GM19035 (cell line): ENCODE measurements around the gene SNRNP70.
"Not testable (repeated sequence)": the region's sequence is repeated elsewhere in the genome, so short reads cannot be mapped to it uniquely, and the experiment has no call there.

ENCODE experiments used
- ATAC-seq: cut with Tn5 transposase; IDR thresholded peaks from one replicate; pipeline ENCODE4 v1.9.1; 2021; ENCODE audit not compliant: unreplicated experiment

Gene SNRNP70, protein sequence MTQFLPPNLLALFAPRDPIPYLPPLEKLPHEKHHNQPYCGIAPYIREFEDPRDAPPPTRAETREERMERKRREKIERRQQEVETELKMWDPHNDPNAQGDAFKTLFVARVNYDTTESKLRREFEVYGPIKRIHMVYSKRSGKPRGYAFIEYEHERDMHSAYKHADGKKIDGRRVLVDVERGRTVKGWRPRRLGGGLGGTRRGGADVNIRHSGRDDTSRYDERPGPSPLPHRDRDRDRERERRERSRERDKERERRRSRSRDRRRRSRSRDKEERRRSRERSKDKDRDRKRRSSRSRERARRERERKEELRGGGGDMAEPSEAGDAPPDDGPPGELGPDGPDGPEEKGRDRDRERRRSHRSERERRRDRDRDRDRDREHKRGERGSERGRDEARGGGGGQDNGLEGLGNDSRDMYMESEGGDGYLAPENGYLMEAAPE

GRCh38 chr19:49085020-49085867 lies at the start of gene SNRNP70:
TSS of gene SNRNP70 (plus strand) at chr19:49085451. CDS start at chr19:49086415, 964 bp downstream.
- peak; percentile 94 for ATAC-seq

GRCh38 chr19:49036815-49037214 lies 48.4 kb upstream of the SNRNP70 start, which contains the start of gene CGB1:
TSS of gene CGB1 (minus strand) at chr19:49036895. CDS start at chr19:49036711, 184 bp downstream.
- ATAC-seq = not testable (repeated sequence)

DNA sequence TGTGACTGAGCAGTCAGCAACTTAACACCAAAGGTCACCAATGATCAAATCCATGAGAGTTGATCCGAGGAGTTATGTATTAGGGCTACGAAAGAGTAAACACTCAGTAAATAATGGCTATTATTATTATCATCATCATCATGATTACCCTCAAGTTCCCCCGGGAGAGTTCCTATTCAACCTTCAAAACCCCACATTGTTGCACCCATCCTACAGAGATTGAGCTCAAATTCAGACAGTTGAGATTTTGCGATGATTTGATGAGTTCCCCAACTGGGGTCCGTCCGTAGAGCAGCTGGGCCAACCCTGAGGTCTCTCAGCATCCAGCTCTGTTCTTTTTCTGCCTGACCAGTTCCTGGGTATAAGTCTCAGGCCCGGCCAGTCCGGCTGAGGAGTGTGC lies 47.1 kb upstream of the SNRNP70 start:
- not testable (repeated sequence) for ATAC-seq

DNA sequence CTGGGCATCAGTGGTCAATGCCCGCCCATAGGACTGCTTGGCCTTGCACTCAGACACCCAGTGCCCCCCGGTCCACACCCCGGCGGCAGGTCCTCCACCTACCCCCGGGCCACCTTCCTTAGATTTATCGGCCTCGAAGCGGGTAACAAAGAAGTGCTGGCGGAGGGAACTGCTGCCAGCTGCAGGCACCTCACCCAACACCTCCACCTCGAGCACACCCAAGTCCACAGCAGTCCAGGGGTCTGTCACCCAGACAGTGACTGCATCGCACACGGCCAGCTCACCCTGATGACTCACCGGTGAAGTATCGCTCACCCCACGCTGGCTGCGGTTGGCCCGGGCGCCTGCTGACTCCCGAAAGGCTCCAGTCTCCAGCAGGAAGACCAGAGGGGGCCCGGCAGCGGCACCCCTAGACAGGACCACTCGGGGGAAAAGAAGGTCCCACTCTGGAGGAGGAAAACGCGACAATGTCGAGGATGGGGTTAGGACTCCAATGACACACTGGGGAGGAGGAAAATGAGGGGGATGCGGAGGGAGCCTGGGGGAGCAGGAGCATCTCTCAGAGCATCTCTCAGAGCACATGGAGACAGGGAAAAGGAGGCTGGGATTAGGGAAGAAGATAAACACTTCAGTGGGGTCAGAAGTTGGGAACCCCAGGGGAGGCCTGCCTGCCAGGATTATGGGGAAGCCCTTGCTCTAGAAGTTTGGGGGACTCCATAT lies 46.5 kb upstream of the SNRNP70 start:
- ATAC-seq = not testable (repeated sequence)

DNA sequence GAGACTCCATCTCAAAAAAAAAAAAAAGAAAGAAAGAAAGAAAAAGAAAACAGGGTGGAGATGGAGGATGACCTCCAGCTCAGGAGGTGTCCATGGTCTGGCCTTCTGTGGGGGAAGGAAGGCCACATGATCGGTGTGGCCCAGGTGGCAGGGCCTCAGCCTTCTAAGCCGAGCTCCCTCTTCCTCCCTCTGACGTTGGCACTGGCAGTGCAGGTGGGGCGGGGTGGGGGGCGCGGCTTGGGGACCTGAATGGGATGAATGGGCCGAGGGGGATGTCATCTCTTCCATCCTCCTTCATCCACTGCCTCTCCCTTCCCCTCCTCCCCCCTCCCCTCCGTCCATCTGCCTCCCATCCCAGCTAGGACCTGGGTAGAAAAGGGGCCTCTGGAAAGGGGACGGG lies 45.5 kb upstream of the SNRNP70 start:
- not testable (repeated sequence) for ATAC-seq

DNA sequence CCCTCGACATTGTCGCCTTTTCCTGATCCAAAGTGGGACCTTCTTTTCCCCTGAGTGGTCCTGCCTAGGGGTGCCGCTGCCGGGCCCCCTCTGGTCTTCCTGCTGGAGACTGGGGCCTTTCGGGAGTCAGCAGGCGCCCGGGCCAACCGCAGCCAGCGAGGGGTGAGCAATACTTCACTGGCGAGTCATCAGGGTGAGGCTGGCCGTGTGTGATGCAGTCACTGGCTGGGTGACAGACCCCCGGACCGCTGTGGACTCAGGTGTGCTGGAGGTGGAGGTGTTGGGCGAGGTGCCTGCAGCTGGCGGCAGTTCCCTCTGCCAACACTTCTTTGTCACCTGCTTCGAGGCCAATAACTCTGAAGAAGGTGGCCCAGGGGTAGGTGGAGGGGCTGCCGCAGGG lies 43.1 kb upstream of the SNRNP70 start:
- ATAC-seq = no peak

DNA sequence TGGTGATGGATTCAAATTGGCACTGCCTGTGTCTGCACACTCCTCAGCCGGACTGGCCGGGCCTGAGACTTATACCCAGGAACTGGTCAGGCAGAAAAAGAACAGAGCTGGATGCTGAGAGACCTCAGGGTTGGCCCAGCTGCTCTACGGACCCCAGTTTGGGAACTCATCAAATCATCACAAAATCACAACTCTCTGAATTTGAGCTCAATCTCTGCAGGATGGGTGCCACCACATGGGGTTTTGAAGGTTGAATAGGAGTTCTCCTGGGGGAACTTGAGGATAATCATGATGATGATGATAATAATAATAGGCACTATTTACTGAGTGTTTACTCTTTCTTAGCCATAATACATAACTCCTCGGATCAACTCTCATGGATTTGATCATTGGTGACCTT lies 42.6 kb upstream of the SNRNP70 start:
- not testable (repeated sequence) for ATAC-seq

GRCh38 chr19:49043548-49043947 lies 41.7 kb upstream of the SNRNP70 start, which contains the start of gene CGB5:
TSS of gene CGB5 (plus strand) at chr19:49043848. CDS start at chr19:49044210, 362 bp downstream.
- ATAC-seq = not testable (repeated sequence)

DNA sequence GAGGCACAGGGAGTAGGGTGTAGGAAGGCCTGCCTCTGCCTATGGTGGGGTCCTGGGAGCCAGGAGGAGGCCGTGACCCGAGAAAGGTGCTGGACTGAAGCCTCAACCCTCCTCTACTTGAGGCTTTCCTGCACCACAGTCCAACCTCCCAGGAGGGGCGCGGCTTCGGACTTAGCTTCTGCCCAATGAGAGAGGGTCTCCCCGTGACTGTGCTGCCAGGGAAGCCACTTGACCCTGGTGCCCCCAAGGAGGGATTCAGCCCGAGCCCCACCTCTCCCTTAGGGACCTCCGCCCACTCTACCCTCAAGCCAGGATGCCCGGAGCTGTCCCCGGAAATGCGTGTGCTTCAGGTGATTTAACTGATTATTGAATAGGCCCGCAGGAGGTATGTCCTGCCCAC lies 36.2 kb upstream of the SNRNP70 start, which contains the start of gene CGB8:
CGB8 (minus strand) TSS at position 101 of the 400 bp plus-strand sequence. CDS start 372 bp downstream, outside the sequence.
- not testable (repeated sequence) for ATAC-seq

GRCh38 chr19:49049834-49050233 lies 35.4 kb upstream of the SNRNP70 start:
- not testable (repeated sequence) for ATAC-seq

DNA sequence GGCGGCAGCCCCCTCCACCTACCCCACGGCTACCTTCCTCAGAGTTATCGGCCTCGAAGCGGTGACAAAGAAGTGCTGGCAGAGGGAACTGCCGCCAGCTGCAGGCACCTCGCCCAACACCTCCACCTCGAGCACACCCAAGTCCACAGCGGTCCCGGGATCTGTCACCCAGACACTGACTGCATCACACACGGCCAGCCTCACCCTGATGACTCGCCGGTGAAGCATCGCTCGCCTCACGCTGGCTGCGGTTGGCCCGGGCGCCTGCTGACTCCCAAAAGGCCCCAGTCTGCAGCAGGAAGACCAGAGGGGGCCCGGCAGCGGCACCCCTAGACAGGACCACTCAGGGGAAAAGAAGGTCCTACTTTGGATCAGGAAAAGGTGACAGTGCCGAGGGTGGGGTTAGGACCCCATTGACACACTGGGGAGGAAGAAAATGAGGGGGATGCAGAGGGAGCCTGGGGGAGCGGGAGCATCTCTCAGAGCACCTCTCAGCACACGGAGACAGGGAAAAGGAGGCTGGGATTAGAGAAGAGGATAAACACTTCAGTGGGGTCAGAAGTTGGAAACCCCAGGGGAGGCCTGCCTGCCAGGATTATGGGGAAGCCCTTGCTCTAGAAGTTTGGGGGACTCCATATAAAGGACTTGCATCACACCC lies 34.7 kb upstream of the SNRNP70 start:
- ATAC-seq = not testable (repeated sequence)

DNA sequence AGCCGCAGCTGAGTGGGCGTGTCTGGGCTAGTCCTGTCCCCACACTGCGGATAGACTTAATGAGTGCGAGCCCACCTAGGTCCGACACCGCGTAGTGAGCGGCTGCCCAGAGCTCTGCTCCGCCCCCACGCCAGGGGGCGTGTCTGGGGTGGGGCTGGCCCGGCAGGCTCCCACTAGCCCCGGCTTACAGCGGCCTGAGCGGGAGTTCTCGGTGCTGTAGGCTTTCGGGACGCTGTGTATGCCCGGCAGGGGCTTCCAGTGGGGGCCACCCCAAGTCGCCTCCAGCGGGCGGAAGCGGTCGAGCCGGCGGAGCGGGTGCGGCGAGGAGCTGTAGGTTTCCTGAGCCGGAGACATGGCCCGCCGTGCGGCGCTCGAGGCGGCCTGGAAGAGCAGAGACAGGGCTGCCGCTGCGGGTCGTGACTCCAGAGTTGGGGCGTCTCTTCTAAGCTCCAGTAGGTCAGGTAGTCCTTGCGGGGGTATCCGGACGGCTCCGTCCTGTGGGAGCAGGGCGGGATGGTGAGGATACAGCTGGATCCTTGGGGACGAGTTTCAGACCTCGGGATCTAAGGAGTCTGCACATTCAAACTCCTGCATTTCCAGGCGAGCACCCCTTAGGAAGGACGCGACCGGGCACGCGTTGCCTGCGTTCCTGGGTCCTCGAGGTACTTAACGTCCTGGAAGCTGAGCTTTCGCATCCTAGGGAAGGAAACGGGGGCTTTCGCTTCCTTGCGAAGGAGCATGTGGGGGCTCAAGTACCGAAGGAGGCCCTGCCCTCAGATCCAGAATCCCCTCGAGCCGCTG lies 28.9 kb upstream of the SNRNP70 start:
- ATAC-seq = no peak

DNA sequence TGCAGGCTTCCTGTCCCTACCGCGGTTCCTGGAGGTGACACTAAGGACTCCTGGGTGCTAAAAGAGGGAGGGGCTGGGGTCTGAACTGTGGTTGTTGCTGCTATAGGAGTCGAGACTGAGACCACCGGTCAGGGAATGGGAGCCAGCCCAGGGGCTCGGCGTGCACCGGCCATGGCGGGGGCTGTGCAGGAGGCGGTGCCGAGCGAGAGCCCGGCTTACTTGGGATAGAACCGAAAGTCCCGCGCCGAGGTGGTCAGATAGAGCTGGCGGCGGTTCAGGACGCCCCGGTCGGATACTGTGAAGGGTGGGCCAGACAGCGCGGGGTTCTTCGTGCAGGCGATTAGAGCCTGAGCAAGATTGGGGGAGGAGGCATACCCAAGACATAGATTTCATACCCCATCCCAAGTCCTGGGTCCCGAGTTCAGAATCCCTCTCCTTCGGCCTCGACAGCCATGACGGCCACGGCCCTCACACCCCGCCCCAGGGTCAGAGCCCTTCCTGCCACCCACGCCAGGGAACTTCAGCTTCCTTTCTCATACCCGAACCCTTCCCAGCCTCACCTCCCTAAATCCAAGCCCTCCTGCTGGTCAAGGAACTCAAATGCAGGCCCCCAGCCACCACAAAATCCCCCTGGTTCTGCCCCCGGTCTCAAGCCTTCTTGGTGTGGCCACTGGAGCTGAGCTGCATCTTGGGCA lies 28.2 kb upstream of the SNRNP70 start:
- ATAC-seq = not testable (repeated sequence)

GRCh38 chr19:49057636-49058234 lies 27.5 kb upstream of the SNRNP70 start, which contains the start of gene CGB7:
TSS of gene CGB7 (minus strand) at chr19:49057749. CDS start at chr19:49055375, 2,374 bp downstream.
- ATAC-seq = no peak

- ATAC-seq = no peak
These were observed 26.7 kb upstream of the SNRNP70 start for GRCh38 chr19:49058562-49058961.

- no peak for ATAC-seq
These were observed 26.2 kb upstream of the SNRNP70 start for GRCh38 chr19:49059053-49059452.

GRCh38 chr19:49061000-49061399 lies 24.3 kb upstream of the SNRNP70 start:
- no peak for ATAC-seq

DNA sequence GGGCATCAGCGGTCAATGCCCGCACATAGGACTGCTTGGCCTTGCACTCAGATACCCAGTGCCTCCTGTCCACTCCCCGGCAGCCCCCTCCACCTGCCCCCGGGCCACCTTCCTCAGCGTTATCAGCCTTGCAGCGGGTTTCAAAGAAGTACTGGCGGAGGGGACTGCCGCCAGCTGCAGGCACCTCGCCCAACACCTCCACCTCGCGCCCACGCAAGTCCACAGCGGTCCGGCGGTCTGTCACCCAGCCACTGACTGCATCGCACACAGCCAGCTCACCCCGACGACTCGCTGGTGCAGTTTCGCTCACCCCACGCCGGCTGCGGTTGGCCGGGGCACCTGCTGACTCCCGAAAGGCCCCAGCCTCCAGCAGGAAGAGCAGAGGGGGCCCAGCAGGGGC lies 23.8 kb upstream of the SNRNP70 start:
- ATAC-seq = no peak
